NCI-H2107 (cell line): Measurements from ENCODE around the gene GOLGA6L10.
"Not testable (repeated sequence)": the region's sequence is repeated elsewhere in the genome, so short reads cannot be mapped to it uniquely, and the experiment has no call there.

Experiments
- DNase-seq: peaks from one replicate; lab custom pipeline; 2025; lab: John Stamatoyannopoulos, UW

Gene GOLGA6L10, protein sequence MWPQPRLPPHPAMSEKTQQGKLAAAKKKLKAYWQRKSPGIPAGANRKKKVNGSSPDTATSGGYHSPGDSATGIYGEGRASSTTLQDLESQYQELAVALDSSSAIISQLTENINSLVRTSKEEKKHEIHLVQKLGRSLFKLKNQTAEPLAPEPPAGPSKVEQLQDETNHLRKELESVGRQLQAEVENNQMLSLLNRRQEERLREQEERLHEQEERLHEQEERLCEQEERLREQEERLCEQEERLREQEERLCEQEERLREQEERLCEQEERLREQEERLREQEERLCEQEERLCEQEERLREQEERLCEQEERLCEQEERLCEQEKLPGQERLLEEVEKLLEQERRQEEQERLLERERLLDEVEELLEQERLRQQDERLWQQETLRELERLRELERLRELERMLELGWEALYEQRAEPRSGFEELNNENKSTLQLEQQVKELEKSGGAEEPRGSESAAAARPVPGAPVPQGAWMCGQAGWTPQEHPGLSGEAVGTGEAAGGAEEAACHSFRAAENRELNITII

DNA sequence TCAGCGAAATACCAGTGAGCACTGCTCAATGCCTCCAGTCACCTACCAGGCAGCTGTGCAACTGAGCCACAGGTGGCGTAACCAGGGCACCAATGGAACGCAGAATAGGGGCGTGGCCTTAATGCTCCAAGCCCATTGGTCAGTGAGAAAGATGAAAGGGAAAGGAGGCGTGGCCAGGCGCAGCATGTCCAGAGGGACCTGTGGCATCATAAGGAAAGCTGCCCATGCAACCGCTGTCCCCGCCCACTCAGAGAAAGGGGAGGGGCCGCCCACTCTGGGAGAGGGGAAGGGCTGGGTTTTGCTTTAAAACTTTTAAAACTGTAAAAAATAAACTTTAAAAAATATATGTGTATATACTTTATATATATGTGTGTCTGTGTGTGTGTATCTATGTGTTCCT is at the start of gene GOLGA6L10:
GOLGA6L10 (minus strand) TSS at position 101 of the 400 bp plus-strand sequence; CDS start at position 1, 100 bp downstream.
- DNase-seq, result not testable (repeated sequence)

DNA sequence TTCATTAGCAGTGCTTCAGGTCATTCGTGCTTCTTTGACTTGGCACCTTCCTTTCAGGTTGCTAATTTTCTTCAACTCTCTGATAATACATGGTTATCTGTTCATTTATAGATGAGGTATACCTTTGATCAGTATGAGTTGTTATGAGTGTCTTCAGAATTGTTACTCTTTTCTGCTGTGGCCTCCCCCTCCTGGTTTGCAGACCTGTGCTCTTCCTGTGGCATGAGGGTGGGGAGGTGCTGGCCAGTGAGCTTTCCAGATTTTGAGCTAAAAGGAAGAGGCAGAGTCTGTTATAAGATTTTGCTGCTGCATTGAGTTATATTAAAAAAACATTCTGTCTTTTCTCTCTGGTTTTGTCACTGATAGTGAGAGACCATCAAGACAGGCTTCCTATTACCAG is 49.5 kb upstream of the GOLGA6L10 start:
- DNase-seq, result no peak

DNA sequence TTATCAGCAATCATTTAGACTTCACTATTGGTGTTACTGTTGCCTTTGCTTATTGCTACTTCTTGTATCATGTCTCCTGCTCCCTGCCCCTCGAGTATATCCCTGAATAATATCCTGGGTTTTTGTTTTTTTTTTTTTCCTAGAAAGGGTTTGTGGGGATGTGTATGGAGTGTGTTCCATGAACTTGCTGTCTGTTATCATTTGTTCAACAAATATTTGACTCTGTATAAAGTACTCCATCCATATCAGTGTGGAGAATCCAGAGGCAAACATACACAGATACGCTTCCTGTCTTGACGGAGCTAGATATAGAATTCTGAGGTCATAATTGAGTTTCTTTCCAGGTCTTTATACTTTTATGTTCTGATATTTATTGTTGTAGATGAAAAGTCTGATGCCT is 48.5 kb upstream of the GOLGA6L10 start:
- no peak for DNase-seq

DNA sequence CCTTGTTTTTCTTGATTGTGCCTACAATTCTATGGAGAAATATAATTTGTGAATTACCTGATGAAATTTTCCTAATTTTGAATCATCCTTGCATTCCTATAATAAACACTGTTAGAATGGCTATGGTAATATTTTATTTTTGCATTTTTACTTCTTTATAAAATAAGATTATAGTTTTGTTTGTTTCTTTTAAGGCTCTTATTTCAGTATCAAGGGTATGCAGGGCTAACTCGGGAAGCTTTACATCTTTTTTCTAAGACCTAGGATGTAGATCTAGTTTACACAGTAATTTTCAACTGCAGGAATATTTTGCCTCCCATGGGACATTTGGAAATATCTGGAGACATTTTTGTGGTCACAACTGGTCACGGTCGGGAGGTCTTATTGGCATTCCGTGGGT is 46.5 kb upstream of the GOLGA6L10 start:
- not testable (repeated sequence) for DNase-seq

DNA sequence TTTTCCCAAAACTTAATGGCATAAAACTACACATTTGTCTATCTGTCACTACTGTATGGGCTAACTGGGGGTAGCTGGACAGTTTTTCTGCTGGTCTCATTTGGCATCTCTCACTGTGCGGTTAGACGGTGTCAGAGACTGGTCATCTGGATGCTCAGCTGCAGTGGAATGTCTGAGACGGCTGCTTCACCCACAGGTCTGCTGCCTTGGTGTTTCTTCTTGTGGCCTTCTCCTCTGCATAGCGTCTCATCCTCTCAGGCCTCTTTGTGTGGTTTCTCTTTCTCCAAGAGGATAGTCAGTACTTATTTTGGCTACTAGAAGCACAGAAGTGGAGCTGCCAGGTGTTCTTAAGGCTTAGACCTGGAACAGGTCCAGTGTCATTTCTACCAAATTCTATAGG is 44.4 kb upstream of the GOLGA6L10 start:
- DNase-seq, result no peak

DNA sequence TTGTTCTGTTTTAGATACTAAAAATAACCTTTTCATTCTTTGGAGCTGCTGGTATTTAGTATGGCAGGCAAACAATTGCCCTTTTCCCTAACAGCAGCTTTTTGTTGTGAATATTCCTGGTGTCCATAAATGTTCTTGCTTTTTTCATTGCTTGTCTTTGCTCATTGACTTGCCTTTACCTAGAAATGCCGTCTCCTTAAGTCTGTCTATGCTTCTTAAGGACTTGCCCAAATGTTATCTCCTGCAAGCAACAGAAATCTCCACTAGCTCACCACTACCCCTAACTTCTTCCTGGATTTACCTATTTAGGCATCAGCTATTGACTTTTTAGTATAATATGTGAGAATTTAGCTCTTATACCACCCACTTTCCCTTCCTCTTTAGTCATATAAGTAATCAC is 42.8 kb upstream of the GOLGA6L10 start:
- not testable (repeated sequence) for DNase-seq

DNA sequence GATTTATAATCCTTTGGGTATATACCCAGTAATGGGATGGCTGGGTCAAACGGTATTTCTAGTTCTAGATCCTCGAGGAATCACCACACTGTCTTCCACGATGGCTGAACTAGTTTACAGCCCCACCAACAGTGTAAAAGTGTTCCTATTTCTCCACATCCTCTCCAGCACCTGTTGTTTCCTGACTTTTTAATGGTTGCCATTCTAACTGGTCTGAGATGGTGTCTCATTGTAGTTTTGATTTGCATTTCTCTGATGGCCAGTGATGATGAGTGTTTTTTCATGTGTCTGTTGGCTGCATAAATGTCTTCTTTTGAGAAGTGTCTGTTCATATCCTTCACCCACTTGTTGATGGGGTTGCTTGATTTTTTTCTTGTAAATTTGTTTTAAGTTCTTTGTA is 40.9 kb upstream of the GOLGA6L10 start:
- not testable (repeated sequence) for DNase-seq

DNA sequence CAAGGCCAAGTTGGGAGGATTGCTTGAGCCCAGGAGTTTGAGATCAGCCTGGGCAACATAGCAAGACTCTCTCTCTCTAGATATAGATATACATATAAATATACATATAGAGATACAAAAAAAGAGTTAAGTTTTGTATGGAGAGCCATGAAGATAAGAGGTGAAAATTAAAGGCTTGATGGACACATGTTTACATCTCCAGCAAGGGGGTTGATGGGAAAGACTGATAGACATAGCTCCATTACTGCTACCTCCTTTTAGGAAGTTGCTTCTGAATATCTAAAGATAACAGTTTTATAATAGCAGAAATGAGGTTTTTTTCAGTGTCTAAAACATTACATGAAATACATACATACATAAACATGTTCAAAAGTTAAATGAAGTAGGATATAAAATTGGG is 37.9 kb upstream of the GOLGA6L10 start:
- not testable (repeated sequence) for DNase-seq

DNA sequence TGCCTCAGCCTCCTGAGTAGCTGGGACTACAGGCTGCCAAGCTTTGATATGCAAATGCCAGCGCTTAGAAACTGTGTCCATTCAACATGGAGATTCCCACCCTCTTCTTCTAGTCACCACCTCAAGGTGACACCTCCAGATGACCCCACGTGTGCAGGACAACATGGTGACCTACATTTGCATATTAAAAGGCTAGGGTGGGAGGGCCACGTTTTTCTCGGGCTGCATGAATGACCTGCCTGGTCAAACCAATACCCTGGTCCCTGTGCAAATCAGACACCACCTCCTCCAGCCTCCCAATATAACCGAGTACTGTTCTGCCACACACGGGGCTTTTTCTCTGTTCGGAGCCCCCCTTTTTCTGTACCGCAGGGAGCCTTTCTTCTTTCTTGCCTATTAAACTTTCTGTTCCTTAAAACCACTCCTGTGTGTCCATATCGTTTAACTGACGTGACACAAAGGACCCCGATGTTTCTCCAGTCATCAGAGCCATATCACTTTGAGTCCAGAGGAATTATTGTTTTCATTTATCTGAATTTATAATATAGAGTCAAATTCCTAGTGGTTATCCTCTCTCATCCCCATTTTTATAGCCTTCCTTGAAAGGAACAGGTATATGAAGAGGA is 32.2 kb upstream of the GOLGA6L10 start:
- not testable (repeated sequence) for DNase-seq

DNA sequence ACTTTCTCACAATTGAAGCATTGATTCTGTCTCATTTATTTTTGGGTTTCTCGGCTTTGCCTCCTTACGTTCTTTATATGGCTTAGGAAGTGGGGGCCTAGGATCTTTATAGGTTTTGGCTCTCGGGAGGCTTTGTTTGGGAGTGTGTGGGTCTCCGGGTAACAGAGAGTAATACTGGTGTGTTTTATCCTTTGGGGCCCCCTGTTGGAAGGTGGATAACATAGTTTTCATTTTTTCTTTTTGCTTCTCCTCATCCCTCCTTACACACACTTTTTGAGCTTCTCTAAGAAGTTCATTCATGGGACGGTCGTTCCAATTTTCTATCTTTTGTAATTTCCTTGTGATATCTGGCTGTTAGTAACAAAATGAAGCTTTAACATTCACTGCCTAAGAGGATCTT is 30.3 kb upstream of the GOLGA6L10 start:
- not testable (repeated sequence) for DNase-seq

DNA sequence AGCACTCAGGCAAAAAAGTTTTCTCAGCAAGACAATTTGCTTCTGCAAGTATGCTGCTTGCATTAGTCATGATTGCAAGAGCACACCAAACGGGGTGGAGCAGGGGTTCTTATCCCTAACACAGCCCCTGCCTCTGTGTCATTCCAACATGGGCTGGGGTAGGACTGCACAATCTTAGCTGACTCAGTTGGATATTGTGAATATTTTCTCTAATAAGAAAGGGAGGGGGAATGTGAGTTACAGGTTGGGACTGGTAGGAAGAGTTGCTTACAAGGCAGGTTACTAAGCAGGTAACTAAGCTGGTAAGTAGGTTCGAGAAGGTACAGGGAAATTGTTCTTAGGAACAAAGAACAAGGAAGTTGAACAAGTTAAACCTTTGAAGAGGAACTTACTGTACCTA is 24.4 kb upstream of the GOLGA6L10 start:
- DNase-seq, result not testable (repeated sequence)

DNA sequence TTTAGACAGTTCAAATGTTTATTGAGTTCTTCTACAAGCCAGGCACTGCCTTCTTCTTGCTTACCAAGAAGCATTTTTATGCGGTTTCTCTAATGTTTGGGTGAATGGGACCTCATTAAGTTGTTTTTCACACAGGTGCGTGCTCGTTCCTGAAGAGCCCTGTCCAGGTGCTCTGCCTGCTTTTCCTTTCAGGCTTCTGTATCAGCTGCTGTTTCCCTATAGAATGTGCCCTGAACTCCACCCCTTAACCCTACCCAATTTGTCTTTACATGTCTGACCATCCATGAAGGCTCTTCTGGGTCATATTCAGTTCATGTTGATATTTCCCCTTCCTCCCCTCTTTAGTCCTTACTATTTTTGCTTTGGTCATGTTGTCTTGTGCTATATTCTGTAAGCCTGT is 22.4 kb upstream of the GOLGA6L10 start:
- DNase-seq, result no peak

DNA sequence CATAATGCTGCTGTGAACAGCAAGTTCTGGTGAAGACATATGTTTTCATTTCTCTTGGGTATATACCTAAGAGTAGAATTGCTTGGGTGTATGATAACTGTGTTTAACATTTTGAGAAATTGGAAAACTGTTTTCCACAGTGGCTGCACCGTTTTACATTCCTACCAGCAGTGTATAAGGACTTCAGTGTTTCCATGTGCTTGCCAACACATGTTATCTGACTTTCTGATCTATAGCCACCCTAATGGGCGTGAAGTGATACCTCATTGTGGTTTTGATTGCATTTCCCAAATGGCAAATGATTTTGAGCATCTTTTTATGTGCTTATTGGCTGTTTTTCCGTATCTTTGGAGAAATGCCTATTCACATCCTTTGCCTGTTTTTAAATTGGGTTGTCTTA is 18.5 kb upstream of the GOLGA6L10 start:
- not testable (repeated sequence) for DNase-seq

DNA sequence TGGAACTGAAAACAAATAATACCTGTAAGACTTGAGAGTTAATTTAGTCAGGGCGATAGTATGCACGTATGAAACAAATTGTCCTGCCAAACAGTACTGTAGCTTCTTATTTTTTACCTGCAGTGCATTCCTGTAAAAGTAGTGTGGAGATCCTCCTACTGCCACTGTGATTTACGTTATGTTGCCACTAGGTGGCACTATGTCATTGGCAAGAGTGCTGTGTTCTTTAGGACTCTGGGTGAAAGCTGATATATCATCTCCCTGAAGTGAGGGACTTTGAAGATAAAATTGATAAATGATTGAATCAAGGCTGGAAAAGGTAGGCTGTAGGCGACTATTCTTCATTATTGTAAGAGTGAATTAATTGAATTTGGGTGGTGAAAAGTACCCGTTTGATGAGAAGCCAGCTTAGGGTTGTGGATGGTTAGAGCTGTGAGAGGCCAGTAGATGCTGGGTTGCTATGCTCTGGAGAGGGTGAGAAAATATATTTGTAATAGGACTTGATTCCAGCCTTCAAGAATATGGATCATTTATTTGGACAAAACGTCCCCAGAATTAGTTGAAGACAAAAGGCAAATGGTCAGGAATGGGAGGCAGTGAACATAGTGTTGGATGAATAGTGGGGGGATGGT is 16.5 kb upstream of the GOLGA6L10 start:
- DNase-seq, result not testable (repeated sequence)

DNA sequence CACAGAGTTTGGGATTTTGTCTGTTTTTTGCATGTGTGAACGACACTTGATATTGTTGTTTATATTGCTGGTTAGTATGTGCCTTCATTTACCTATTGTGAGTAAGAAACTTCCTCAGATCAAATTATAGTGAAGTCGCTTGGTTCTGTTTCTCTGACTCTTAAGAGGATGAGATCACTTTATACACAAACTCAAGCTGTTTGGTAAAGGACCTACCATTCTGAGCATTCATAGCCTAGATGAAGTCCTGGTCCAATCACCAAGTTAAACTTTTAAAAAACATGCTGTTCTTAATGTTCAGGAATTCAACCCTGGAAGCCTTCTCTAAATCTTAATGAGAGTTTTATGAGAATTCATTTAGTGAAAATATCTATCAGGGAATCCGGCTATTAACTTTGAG is 15.3 kb upstream of the GOLGA6L10 start:
- not testable (repeated sequence) for DNase-seq

DNA sequence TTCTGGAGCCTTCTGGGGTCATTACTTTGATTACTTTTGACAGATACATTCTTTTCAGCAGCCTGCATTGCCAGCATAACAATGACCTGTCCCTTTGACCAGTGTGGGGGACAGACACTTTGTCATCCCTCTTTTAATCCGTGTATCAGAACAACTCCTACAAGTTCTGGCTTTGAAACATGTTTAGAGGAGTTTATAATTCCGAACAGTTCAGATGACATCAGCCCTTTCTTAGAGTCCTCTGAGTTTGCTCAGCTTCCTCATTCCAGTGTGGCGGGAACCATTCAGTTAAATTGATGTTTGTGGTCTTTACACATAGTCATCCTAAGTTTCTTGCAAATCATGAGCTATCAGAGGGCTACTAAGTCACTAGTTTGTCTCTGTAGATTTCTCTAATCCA is 13.5 kb upstream of the GOLGA6L10 start:
- not testable (repeated sequence) for DNase-seq

DNA sequence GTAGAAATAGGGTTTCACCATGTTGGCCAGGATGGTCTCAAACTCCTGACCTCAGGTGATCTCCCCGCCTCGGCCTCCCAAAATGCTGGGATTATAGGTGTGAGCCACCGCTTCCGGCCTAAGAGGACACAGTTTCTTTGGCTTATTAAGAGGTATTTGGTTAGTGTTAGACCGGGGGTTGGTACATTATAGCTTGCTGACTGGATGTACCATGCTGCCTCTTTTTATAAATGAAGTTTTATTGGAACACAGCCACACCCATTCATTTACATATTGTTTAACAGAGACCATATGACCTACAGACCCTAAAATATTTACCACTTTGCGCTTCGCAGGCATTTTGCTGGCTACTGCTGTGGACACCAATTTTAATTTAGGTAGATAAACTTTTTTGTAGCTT is 11.3 kb upstream of the GOLGA6L10 start:
- not testable (repeated sequence) for DNase-seq

DNA sequence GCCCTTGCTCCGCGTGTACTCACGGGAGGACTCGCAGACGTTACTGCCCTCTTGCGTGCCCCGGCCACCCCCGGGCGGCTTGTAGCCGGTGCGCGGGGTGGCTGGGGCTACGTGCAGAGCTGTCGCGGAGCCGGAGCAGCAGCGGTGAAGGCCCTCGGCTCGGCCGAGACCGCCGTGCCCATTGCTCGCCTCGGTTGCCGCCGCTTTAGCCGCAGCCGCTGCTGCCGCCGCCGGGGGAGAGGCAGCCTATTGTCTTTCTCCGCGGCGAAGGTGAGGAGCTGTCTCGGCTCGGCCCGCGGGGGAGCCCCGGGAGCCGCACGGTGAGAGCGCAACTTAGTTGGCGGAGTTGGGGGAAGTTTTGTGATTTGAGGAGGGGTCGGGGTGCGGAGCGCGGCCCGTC is 5.8 kb upstream of the GOLGA6L10 start:
- DNase-seq, result not testable (repeated sequence)

DNA sequence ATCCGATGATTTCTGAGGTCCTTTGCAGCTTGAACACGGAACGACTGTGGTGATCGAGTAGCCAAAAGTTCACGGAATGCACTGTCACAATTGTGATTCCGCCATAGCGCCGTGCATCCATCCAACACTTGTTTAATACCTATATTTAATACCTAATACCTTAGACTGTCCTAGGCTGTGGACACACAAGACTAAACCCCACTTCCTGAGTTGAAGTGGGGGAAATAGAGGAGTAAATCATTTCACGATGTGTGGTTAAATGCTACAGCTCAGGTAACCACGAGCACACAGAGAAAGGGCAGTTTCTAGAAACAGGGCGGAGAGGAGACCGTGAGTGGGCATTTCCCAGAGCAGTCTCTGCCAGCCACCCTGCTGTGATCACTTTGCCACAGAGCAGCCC is 5.3 kb upstream of the GOLGA6L10 start:
- DNase-seq, result not testable (repeated sequence)

DNA sequence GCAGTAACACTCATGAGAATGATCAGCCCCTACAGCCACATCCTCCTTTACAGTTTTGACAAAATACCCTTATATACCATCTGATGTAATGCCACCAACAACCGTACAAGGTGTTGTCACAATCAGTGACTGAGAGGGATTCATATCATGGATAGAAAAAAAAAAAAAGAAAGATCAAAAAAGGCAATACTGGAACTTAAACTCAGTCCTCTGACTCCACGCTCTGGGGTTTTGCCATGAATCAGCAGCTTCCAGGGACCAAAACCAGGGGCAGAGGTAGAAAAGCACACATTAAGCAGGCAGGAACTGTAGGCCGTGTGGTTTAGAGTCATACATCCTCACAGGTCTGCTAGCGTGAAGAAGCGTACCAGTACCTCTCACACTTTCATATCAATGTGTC is 1.6 kb downstream of the GOLGA6L10 start:
- not testable (repeated sequence) for DNase-seq

DNA sequence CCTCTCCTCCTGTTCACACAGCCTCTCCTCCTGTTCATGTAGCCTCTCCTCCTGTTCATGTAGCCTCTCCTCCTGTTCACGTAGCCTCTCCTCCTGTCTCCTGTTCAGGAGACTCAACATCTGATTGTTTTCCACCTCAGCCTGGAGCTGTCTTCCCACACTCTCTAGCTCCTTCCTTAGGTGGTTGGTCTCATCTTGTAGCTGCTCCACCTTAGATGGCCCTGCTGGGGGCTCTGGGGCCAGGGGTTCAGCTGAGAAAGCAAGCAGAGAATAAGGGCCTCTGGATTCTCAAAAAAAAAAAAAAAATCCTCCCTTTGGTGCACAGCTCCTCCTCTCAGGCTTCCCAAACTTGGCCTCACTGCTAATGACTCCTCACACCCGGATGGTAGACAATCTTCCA is 4.1 kb downstream of the GOLGA6L10 start:
- DNase-seq, result not testable (repeated sequence)

DNA sequence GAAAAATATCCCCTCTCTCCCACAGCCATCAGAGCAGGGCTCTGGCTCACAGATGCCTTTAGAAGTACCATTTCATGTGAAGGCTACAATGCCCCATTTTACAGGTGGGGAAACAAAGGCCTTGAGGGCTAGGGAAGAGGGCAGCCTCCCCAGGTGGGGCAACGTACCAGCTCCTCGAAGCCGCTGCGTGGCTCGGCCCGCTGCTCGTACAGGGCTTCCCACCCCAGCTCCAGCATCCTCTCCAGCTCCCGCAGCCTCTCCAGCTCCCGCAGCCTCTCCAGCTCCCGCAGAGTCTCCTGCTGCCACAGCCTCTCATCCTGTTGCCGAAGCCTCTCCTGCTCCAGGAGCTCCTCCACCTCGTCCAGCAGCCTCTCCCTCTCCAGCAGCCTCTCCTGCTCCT is 4.9 kb downstream of the GOLGA6L10 start:
- not testable (repeated sequence) for DNase-seq

DNA sequence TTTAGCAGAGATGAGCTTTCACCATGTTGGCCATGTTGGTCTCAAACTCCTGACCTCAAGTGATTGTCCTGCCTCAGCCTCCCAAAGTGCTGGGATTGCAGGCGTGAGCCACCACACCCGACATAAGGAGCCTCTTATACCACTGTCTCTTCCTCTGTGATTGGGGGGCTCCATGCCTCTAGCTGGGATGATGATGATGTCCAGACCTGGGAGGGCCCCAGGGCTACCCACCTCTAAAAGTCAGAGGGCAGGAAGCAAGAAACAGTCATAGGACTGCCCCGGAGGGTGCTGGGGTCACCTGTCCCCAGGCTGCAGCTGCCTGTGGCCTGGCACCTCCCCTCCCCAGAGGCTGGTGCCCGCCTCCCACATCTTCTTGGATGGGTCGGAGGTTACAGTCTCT is 5.4 kb downstream of the GOLGA6L10 start:
- DNase-seq, result not testable (repeated sequence)
